Body of pancreas (tissue), 4 donors: ENCODE data around the gene TSHZ2. TPM values are rescaled to one million over a fixed set of nuclear protein-coding genes. Genes with fewer than 3 reads are reported as not detected.

ENCODE experiments used
- ATAC-seq: fragments of 150-250 bp; one replicate; pipeline ENCODE4 v1.9.1; 2016
- DNase-seq, 4 donors: peaks; one replicate each; pipeline ENCODE4 v3.0.0-alpha.2; 2019
- H3K27ac ChIP-seq, 4 donors: fragments of 200-600 bp; sonication (generic); 1 replicate in 3 of 4; 2 replicates in 1 of 4; pipeline versions ENCODE4 v1.5.1 to v1.6.1; 2016 to 2019; ENCODE audit warnings: mild to moderate bottlenecking in 1 of 4, mixed read lengths in 1 of 4, moderate library complexity in 1 of 4
- H3K27me3 ChIP-seq, 2 donors: fragments of 200-600 bp; sonication (generic); one replicate each; pipeline ENCODE4 v1.6.0; 2016; ENCODE audit warnings: mild to moderate bottlenecking in 1 of 2
- H3K36me3 ChIP-seq, 2 donors: fragments of 200-600 bp; sonication (generic); replicated peaks in 1 of 2; 2 replicates each; pipeline ENCODE4 v1.5.1; 2016; ENCODE audit warnings: low read depth in 2 of 2; ENCODE audit not compliant: insufficient read depth in 1 of 2
- H3K4me1 ChIP-seq: fragments of 200-600 bp; sonication (generic); one replicate; pipeline ENCODE4 v1.6.0; 2016
- H3K4me3 ChIP-seq, 2 donors: fragments of 200-600 bp; sonication (generic); 1 replicate in 1 of 2; 2 replicates in 1 of 2; pipeline ENCODE4 v1.5.1; 2016 to 2019
- H3K9me3 ChIP-seq, 3 donors: fragments of 200-600 bp; sonication (generic); 1 replicate in 2 of 3; 2 replicates in 1 of 3; pipeline ENCODE4 v1.5.1; 2016
- POLR2A ChIP-seq, 3 donors: fragments of 450-650 bp; IDR thresholded peaks; one replicate each; pipeline ENCODE4 v1.6.1; 2016; ENCODE audit warnings: antibody characterized with exemption in 3 of 3, mild to moderate bottlenecking in 2 of 3
- WGBS, 2 donors: methylation state at CpG; one replicate each; pipeline ENCODE4 v1.1.5; 2017; 5-methylcytosine and 5-hydroxymethylcytosine counted together
- intact Hi-C: fragments of 100-400 bp; cut with DNase I; formaldehyde crosslinking; loops from one replicate; pipeline ENCODE4 v1.15.1; 2023
- total RNA-seq, 2 donors: library from RNA; depleted of rRNA; stranded (reverse); fragments of >200 nt; gene quantifications; one replicate each; pipeline ENCODE4 v1.1.0, GENCODE V29; 2016
- TF ChIP-seq, protein P1 (sequence below), 7 experiments: fragments of 450-650 bp in 4 of 7; fragments of 200-600 bp in 3 of 7; sonication (generic) in 3 of 7; IDR thresholded peaks; one replicate each; pipeline ENCODE4 v1.5.1; 2016 to 2019; ENCODE audit warnings: antibody characterized with exemption in 7 of 7

The TSHZ2 gene
- total RNA-seq, 2 donors from 2014 or later: 6.0 to 9.6 TPM

DNA sequence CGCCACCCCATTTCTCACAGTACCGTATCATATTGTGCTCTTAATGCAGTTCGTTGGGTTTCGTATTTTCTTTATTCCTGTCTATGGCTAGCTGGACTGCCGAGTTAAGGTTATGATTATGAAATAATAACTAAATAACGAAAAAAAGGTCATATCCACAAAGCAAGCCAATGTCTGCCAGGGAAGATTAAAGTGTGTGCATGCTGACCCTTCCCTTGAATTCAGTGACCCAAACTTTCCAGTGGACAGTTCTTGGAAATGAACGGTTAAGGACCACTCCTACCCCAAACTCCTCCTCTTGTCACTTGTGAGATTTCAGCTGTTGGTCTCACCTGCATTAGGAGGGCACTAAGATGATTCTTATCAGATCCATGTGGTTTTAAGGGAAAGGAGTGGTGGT lies 449.9 kb downstream of the TSHZ2 start:
- Histone ChIP-seq H3K27me3 (no peaks in the 10 kb centered on the region), H3K4me3 (no peak overlapping the region), H3K27ac (no peak overlapping the region), H3K36me3 (no peaks in the 10 kb centered on the region), H3K9me3 (no peaks in the 10 kb centered on the region), H3K4me1 (no peaks in the 10 kb centered on the region)
- DNase-seq (no peak), ATAC-seq (no peak)
- TF ChIP-seq POLR2A (IDR thresholded peaks at IDR 0.05): no peak
- TF ChIP-seq, protein P1, sequence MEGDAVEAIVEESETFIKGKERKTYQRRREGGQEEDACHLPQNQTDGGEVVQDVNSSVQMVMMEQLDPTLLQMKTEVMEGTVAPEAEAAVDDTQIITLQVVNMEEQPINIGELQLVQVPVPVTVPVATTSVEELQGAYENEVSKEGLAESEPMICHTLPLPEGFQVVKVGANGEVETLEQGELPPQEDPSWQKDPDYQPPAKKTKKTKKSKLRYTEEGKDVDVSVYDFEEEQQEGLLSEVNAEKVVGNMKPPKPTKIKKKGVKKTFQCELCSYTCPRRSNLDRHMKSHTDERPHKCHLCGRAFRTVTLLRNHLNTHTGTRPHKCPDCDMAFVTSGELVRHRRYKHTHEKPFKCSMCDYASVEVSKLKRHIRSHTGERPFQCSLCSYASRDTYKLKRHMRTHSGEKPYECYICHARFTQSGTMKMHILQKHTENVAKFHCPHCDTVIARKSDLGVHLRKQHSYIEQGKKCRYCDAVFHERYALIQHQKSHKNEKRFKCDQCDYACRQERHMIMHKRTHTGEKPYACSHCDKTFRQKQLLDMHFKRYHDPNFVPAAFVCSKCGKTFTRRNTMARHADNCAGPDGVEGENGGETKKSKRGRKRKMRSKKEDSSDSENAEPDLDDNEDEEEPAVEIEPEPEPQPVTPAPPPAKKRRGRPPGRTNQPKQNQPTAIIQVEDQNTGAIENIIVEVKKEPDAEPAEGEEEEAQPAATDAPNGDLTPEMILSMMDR (IDR thresholded peaks at IDR 0.05): no peak
- intact Hi-C loops: no loop called here
- WGBS, 2 donors: 91% methylated on average over 7 of the region's 7 CpGs

GRCh38 chr20:53423587-53424146 lies 451.5 kb downstream of the TSHZ2 start:
- ATAC-seq: no peak

GRCh38 chr20:53425481-53425880 lies 453.3 kb downstream of the TSHZ2 start:
- ATAC-seq (no peak), DNase-seq (no peak)
- Histone ChIP-seq H3K4me3 (no peak overlapping the region), H3K4me1 (no peaks in the 10 kb centered on the region), H3K27me3 (no peaks in the 10 kb centered on the region), H3K9me3 (no peaks in the 10 kb centered on the region), H3K36me3 (no peaks in the 10 kb centered on the region), H3K27ac (no peak overlapping the region)
- whole genome bisulfite sequencing, 2 donors: 67 to 84% methylated on average over 4 of the region's 4 CpGs
- intact Hi-C loops: no loop called here
- TF ChIP-seq POLR2A (IDR thresholded peaks at IDR 0.05): no peak
- TF ChIP-seq, protein P1 (IDR thresholded peaks at IDR 0.05): no peak

More at GRCh38 chr20:53423587-53424146, 451.5 kb downstream of the TSHZ2 start:
- no peaks in the 10 kb centered on the region for H3K9me3 ChIP-seq
- no peak overlapping the region for H3K4me3 ChIP-seq
- no peak overlapping the region for H3K27ac ChIP-seq
- TF ChIP-seq, protein P1 (IDR thresholded peaks at IDR 0.05): no peak
- no peak for TF ChIP-seq POLR2A (IDR thresholded peaks at IDR 0.05)
- DNase-seq: no peak
- intact Hi-C loops: no loop called here
- WGBS, 2 donors: 74 to 79% methylated on average over 12 of the region's 12 CpGs
- no peaks in the 10 kb centered on the region for H3K4me1 ChIP-seq
- H3K36me3 ChIP-seq: no peaks in the 10 kb centered on the region
- H3K27me3 ChIP-seq: no peaks in the 10 kb centered on the region

DNA sequence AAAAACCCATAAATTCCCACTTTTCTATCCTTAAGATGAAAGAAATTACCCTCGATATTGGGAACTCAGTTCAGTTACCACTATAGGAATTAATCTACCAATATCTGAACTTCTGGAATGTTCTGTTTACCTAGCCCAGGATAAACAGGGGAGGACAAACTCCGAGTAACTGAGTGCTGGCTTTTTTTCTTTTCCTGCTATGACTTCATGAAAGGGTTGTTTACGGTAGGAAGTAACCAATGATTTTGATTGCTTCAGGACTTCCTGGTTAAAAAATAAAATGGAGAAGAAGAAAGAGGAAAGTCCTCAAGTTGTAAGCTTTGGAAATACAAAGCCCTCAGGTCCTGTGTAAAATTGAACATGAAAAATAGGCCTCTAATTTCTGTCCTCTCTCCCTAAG lies 453.8 kb downstream of the TSHZ2 start:
- intact Hi-C loops: no loop called here

More for the DNA sequence above, 453.8 kb downstream of the TSHZ2 start:
- TF ChIP-seq, protein P1 (IDR thresholded peaks at IDR 0.05): no peak
- TF ChIP-seq POLR2A (IDR thresholded peaks at IDR 0.05): no peak
- Histone ChIP-seq H3K27ac (no peak overlapping the region), H3K36me3 (no peaks in the 10 kb centered on the region), H3K4me1 (no peaks in the 10 kb centered on the region), H3K27me3 (no peaks in the 10 kb centered on the region), H3K9me3 (no peaks in the 10 kb centered on the region), H3K4me3 (no peak overlapping the region)
- WGBS, 2 donors: 41 to 61% methylated on average over 3 of the region's 3 CpGs
- DNase-seq: no peak
- no peak for ATAC-seq
